Neural cell (in vitro differentiated cells): ENCODE results near the gene GPER1. TPM values are rescaled to one million over a fixed set of nuclear protein-coding genes. Genes with fewer than 3 reads are reported as not detected.

Experiments used
- H2AFZ ChIP-seq: fragments of 200-600, 300-800 bp; sonication (generic), shearing (Covaris generic); 2 replicates; pipeline ENCODE4 v1.6.0; 2014; ENCODE audit warnings: low read depth, mild to moderate bottlenecking, antibody characterized with exemption, low read length, moderate library complexity
- H3F3A ChIP-seq: fragments of 200-600 bp; shearing (Covaris generic); 2 replicates; pipeline ENCODE4 v1.6.1; 2016; ENCODE audit warnings: mild to moderate bottlenecking, moderate library complexity, mixed read lengths, antibody characterized with exemption, low read length; ENCODE audit not compliant: insufficient read depth, poor library complexity, severe bottlenecking
- H3K27ac ChIP-seq: fragments of 200-600, 300-800 bp; sonication (generic), shearing (Covaris generic); 2 replicates; pipeline ENCODE4 v1.5.1; 2014; ENCODE audit warnings: mild to moderate bottlenecking, low read length, moderate library complexity
- H3K27me3 ChIP-seq: fragments of 300-800, 200-600 bp; sonication (generic), shearing (Covaris generic); 2 replicates; pipeline ENCODE4 v1.6.0; 2014; ENCODE audit warnings: mild to moderate bottlenecking, low read depth, low read length, moderate library complexity; ENCODE audit not compliant: insufficient read depth
- H3K36me3 ChIP-seq: fragments of 300-800, 200-600 bp; sonication (generic), shearing (Covaris generic); 2 replicates; pipeline ENCODE4 v1.5.1; 2014; ENCODE audit warnings: mild to moderate bottlenecking, antibody characterized with exemption, low read length, moderate library complexity; ENCODE audit not compliant: insufficient read depth
- H3K4me2 ChIP-seq: fragments of 300-800, 200-600 bp; sonication (generic), shearing (Covaris generic); 2 replicates; pipeline ENCODE4 v1.6.0; 2014; ENCODE audit warnings: mild to moderate bottlenecking, low read length
- H3K4me3 ChIP-seq: fragments of 300-800, 200-600 bp; sonication (generic), shearing (Covaris generic); 2 replicates; pipeline ENCODE4 v1.5.1; 2014; ENCODE audit warnings: mild to moderate bottlenecking, low read length, moderate library complexity
- H3K79me2 ChIP-seq: fragments of 200-600 bp; shearing (Covaris generic); replicated peaks from 2 replicates; pipeline ENCODE4 v1.6.0; 2014; ENCODE audit warnings: mild to moderate bottlenecking, low read length, moderate library complexity; ENCODE audit not compliant: insufficient read depth
- H3K9ac ChIP-seq: fragments of 300-800, 200-600 bp; sonication (generic), shearing (Covaris generic); 2 replicates; pipeline ENCODE4 v1.6.1; 2016; ENCODE audit warnings: mild to moderate bottlenecking, low read length, mixed read lengths
- H3K9me2 ChIP-seq: fragments of 200-600 bp; shearing (Covaris generic); 2 replicates; pipeline ENCODE4 v1.6.1; 2016; ENCODE audit warnings: mild to moderate bottlenecking, low read length, mixed read lengths; ENCODE audit not compliant: insufficient read depth
- H3K9me3 ChIP-seq: fragments of 200-600, 300-800 bp; sonication (generic), shearing (Covaris generic); 2 replicates; pipeline ENCODE4 v1.6.1; 2016; ENCODE audit warnings: mild to moderate bottlenecking, mixed run types, low read length, moderate library complexity, mixed read lengths
- H4K20me1 ChIP-seq: fragments of 200-600 bp; shearing (Covaris generic); 2 replicates; pipeline ENCODE4 v1.6.1; 2016; ENCODE audit warnings: mild to moderate bottlenecking, mixed run types; ENCODE audit not compliant: insufficient read depth
- EP300 ChIP-seq: fragments of 450-650 bp; conservative IDR thresholded peaks from 2 replicates; pipeline ENCODE4 v1.6.1; 2014; ENCODE audit warnings: antibody characterized with exemption, mild to moderate bottlenecking, moderate library complexity; ENCODE audit not compliant: poor library complexity, severe bottlenecking
- EZH2 ChIP-seq: fragments of 200-600, 300-800 bp; shearing (Covaris generic), sonication (generic); IDR thresholded peaks from 2 replicates; pipeline ENCODE4 v1.6.1; 2014; ENCODE audit warnings: antibody characterized with exemption, low read length, borderline replicate concordance, mild to moderate bottlenecking; ENCODE audit not compliant: insufficient read depth, poor library complexity, severe bottlenecking
- MXI1 ChIP-seq: fragments of 450-650 bp; conservative IDR thresholded peaks from 2 replicates; pipeline ENCODE4 v1.6.1; 2014; ENCODE audit warnings: antibody characterized with exemption, mild to moderate bottlenecking; ENCODE audit not compliant: poor library complexity, severe bottlenecking
- POLR2AphosphoS5 ChIP-seq: IDR thresholded peaks from 2 replicates; pipeline ENCODE4 v1.6.1; 2012
- RAD21 ChIP-seq: fragments of 450-650 bp; conservative IDR thresholded peaks from 2 replicates; pipeline ENCODE4 v1.6.1; 2014; ENCODE audit warnings: antibody characterized with exemption, mild to moderate bottlenecking, moderate library complexity
- SMC3 ChIP-seq: fragments of 450-650 bp; conservative IDR thresholded peaks from 2 replicates; pipeline ENCODE4 v1.6.1; 2014; ENCODE audit warnings: antibody characterized with exemption, mild to moderate bottlenecking, moderate library complexity; ENCODE audit not compliant: poor library complexity
- TAF1 ChIP-seq: IDR thresholded peaks from 2 replicates; pipeline ENCODE4 v1.6.1; 2012; ENCODE audit warnings: low read depth
- polyA plus RNA-seq: library from polyadenylated mRNA; depleted of rRNA; stranded (reverse); fragments of >200 nt; gene quantifications from 2 replicates; pipeline ENCODE4 v1.2.3, GENCODE V29; 2014
- TF ChIP-seq, protein P1 (sequence below): IDR thresholded peaks from 2 replicates; pipeline ENCODE4 v1.6.1; 2012; ENCODE audit warnings: borderline replicate concordance
- TF ChIP-seq, protein P2 (sequence below): fragments of 450-650 bp; IDR thresholded peaks from 2 replicates; pipeline ENCODE4 v1.5.1; 2014; ENCODE audit warnings: antibody characterized with exemption, mild to moderate bottlenecking, moderate library complexity; ENCODE audit not compliant: poor library complexity, severe bottlenecking

Gene GPER1
- polyA plus RNA-seq, 1 donor from 2014 or later = not detected

DNA sequence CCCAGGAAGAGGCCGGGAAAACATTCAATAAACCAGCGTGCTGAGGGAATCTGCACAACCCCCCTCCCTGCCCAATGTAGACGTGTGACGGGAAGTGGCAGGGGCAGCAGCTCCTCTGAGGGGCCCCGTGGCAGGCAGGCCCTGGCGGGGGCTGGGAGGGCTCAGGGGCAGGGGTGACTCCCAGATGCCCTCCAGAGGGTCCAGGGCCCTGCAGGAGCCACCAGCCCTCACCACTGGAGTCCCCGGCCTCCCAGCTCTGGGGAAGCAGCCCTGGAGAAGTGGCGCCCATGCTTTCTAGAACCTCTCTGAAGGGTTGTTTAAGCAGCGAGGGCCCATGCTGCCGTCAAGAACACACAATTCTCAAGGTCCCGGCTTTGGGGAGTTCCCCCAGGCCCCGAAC is 8.4 kb upstream of the GPER1 start:
- Histone ChIP-seq H4K20me1 (no peaks in the 10 kb centered on the region), H3K9me3 (no peaks in the 10 kb centered on the region), H3K27me3 (no peaks in the 10 kb centered on the region), H3K9me2 (no peaks in the 10 kb centered on the region), H3K79me2 (no peaks in the 10 kb centered on the region), H3F3A (no peaks in the 10 kb centered on the region), H3K4me3 (no peak overlapping the region), H3K36me3 (no peaks in the 10 kb centered on the region), H3K9ac (no peak overlapping the region), H2AFZ (no peak overlapping the region), H3K27ac (no peak overlapping the region), H3K4me2 (no peak overlapping the region)
- TF ChIP-seq EZH2 (no peak), EP300 (no peak), RAD21 (no peak), TAF1 (no peak), POLR2AphosphoS5 (no peak), SMC3 (no peak), MXI1 (no peak)
- TF ChIP-seq, protein P1, sequence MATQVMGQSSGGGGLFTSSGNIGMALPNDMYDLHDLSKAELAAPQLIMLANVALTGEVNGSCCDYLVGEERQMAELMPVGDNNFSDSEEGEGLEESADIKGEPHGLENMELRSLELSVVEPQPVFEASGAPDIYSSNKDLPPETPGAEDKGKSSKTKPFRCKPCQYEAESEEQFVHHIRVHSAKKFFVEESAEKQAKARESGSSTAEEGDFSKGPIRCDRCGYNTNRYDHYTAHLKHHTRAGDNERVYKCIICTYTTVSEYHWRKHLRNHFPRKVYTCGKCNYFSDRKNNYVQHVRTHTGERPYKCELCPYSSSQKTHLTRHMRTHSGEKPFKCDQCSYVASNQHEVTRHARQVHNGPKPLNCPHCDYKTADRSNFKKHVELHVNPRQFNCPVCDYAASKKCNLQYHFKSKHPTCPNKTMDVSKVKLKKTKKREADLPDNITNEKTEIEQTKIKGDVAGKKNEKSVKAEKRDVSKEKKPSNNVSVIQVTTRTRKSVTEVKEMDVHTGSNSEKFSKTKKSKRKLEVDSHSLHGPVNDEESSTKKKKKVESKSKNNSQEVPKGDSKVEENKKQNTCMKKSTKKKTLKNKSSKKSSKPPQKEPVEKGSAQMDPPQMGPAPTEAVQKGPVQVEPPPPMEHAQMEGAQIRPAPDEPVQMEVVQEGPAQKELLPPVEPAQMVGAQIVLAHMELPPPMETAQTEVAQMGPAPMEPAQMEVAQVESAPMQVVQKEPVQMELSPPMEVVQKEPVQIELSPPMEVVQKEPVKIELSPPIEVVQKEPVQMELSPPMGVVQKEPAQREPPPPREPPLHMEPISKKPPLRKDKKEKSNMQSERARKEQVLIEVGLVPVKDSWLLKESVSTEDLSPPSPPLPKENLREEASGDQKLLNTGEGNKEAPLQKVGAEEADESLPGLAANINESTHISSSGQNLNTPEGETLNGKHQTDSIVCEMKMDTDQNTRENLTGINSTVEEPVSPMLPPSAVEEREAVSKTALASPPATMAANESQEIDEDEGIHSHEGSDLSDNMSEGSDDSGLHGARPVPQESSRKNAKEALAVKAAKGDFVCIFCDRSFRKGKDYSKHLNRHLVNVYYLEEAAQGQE = no peak
- TF ChIP-seq, protein P2, sequence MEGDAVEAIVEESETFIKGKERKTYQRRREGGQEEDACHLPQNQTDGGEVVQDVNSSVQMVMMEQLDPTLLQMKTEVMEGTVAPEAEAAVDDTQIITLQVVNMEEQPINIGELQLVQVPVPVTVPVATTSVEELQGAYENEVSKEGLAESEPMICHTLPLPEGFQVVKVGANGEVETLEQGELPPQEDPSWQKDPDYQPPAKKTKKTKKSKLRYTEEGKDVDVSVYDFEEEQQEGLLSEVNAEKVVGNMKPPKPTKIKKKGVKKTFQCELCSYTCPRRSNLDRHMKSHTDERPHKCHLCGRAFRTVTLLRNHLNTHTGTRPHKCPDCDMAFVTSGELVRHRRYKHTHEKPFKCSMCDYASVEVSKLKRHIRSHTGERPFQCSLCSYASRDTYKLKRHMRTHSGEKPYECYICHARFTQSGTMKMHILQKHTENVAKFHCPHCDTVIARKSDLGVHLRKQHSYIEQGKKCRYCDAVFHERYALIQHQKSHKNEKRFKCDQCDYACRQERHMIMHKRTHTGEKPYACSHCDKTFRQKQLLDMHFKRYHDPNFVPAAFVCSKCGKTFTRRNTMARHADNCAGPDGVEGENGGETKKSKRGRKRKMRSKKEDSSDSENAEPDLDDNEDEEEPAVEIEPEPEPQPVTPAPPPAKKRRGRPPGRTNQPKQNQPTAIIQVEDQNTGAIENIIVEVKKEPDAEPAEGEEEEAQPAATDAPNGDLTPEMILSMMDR = no peak

DNA sequence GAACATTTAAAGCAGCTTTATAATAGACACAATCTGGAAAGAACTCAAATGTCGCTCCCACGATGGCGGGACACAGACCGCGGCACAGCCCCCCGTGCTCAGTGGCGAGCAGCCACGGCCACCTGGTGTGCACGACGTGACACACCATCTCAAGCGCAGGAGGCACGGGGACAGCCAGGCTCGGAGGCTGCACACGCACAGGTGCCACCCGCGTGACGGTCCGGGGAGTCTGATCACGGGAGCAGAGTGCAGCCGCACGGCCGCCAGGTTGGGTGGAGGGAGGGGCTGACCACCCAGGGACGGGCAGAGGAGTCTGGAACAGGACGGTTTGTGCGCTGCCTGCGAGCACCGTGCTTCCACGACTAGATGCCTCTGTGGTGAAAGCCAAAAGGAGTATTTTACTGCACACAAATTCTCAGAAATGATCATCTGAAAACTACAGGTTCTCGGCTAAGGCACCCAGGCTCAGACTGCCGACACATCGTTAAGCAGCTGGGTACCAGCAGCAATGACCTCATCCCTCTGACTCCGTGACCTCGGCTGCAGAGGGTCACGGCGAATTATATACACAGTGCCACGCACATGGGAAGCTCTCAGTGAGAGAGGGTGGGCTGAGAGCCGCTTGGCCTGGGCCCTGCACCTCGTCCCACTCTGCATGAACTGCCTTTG is 7.5 kb upstream of the GPER1 start:
- Histone ChIP-seq H3K79me2 (no peaks in the 10 kb centered on the region), H3K4me2 (no peak overlapping the region), H2AFZ (no peak overlapping the region), H4K20me1 (no peaks in the 10 kb centered on the region), H3K9me2 (no peaks in the 10 kb centered on the region), H3F3A (no peaks in the 10 kb centered on the region), H3K27ac (no peak overlapping the region), H3K4me3 (no peak overlapping the region), H3K9me3 (no peaks in the 10 kb centered on the region), H3K27me3 (no peaks in the 10 kb centered on the region), H3K9ac (no peak overlapping the region), H3K36me3 (no peaks in the 10 kb centered on the region)
- TF ChIP-seq EZH2 (no peak), RAD21 (no peak), MXI1 (no peak), TAF1 (no peak), EP300 (no peak), POLR2AphosphoS5 (no peak)
- TF ChIP-seq, protein P2 = no peak
